ENCODE data around the gene YES1.

- TF ChIP-seq CTCF (conservative IDR thresholded peaks at IDR 0.05; ENCODE audit: low read length): no peak
- no peak for TF ChIP-seq EZH2phosphoT487 (IDR thresholded peaks at IDR 0.05; ENCODE audit: borderline replicate concordance, low read depth, low read length)
Measured at GRCh38 chr18:679516-679915, 132.5 kb downstream of the YES1 start.

All from OCI-LY7 (cell line).